ENCODE results near the gene NYAP2.

DNA sequence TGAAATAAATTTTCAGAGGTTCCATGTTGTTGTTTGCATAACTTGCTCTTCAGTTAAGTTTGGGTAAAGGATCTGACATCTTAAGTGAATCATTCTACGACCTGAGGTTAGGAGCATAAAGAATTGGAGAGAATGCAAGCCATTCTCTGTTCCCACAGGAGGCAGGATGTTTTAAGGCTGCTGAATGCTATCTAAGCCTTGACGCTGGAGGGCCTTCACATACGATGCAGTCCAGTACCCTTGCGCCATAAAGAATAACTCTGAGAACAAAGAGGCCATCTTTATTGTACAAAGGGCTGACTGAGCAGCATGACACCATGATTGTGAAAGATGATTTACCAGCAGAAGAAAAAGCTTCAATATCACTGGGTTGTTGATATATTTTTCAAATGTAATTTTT lies 198.4 kb downstream of the NYAP2 start:
- TF ChIP-seq, protein P1, sequence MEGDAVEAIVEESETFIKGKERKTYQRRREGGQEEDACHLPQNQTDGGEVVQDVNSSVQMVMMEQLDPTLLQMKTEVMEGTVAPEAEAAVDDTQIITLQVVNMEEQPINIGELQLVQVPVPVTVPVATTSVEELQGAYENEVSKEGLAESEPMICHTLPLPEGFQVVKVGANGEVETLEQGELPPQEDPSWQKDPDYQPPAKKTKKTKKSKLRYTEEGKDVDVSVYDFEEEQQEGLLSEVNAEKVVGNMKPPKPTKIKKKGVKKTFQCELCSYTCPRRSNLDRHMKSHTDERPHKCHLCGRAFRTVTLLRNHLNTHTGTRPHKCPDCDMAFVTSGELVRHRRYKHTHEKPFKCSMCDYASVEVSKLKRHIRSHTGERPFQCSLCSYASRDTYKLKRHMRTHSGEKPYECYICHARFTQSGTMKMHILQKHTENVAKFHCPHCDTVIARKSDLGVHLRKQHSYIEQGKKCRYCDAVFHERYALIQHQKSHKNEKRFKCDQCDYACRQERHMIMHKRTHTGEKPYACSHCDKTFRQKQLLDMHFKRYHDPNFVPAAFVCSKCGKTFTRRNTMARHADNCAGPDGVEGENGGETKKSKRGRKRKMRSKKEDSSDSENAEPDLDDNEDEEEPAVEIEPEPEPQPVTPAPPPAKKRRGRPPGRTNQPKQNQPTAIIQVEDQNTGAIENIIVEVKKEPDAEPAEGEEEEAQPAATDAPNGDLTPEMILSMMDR (conservative IDR thresholded peaks at IDR 0.05; ENCODE audit: low read length), result no peak
- no peak for TF ChIP-seq EZH2phosphoT487 (IDR thresholded peaks at IDR 0.05; ENCODE audit: borderline replicate concordance, low read depth, low read length)

Measured in OCI-LY7 (cell line).